GM19438 (cell line): ENCODE results near the gene NME9.

Experiments used
- ATAC-seq: cut with Tn5 transposase; IDR thresholded peaks from one replicate; pipeline ENCODE4 v1.9.1; 2021; ENCODE audit warnings: low read depth; ENCODE audit not compliant: unreplicated experiment

Gene NME9

GRCh38 chr3:138363322-138363721, 33.7 kb upstream of the NME9 start:
- no peak for ATAC-seq

GRCh38 chr3:138362538-138362937, 32.9 kb upstream of the NME9 start:
- ATAC-seq = no peak

GRCh38 chr3:138361561-138361971, 31.9 kb upstream of the NME9 start:
- ATAC-seq = no peak

GRCh38 chr3:138360869-138361525, 31.3 kb upstream of the NME9 start:
- ATAC-seq = no peak

GRCh38 chr3:138359919-138360868, 30.5 kb upstream of the NME9 start:
- ATAC-seq = no peak

GRCh38 chr3:138359148-138359918, 29.7 kb upstream of the NME9 start:
- no peak for ATAC-seq

GRCh38 chr3:138356730-138357405, 27.2 kb upstream of the NME9 start:
- ATAC-seq = no peak

GRCh38 chr3:138355071-138355470, 25.4 kb upstream of the NME9 start:
- no peak for ATAC-seq

GRCh38 chr3:138354376-138354775, 24.7 kb upstream of the NME9 start:
- ATAC-seq = no peak

GRCh38 chr3:138351916-138352550, 22.4 kb upstream of the NME9 start:
- no peak for ATAC-seq

- no peak for ATAC-seq
Observed at GRCh38 chr3:138351151-138351550, 21.5 kb upstream of the NME9 start.

- no peak for ATAC-seq
Observed at GRCh38 chr3:138349926-138350665, 20.4 kb upstream of the NME9 start.

- ATAC-seq = no peak
Observed at GRCh38 chr3:138348754-138349739, 19.4 kb upstream of the NME9 start.

GRCh38 chr3:138347960-138348753, 18.5 kb upstream of the NME9 start, which contains the start of gene MRAS:
Gene MRAS (plus strand): TSS chr3:138348579. CDS start chr3:138372884, 24,305 bp downstream.
- no peak for ATAC-seq

GRCh38 chr3:138344754-138345153, 15.1 kb upstream of the NME9 start:
- no peak for ATAC-seq

GRCh38 chr3:138340511-138340910, 10.9 kb upstream of the NME9 start:
- no peak for ATAC-seq

GRCh38 chr3:138338811-138339210, 9.2 kb upstream of the NME9 start:
- ATAC-seq = no peak
